Hematopoietic multipotent progenitor cell treated with erythropoietin and hydrocortisone succinate and interleukin-3 and kit ligand, for 15 days (in vitro differentiated cells): ENCODE data around the gene GDF7.
A peak's percentile ranks its signal among the peaks of the same experiment; 100 is the strongest.

Experiments
- DNase-seq: peaks from one replicate; pipeline ENCODE4 v3.0.0-alpha.2; 2015; ENCODE audit warnings: low spot score

GDF7 gene

DNA sequence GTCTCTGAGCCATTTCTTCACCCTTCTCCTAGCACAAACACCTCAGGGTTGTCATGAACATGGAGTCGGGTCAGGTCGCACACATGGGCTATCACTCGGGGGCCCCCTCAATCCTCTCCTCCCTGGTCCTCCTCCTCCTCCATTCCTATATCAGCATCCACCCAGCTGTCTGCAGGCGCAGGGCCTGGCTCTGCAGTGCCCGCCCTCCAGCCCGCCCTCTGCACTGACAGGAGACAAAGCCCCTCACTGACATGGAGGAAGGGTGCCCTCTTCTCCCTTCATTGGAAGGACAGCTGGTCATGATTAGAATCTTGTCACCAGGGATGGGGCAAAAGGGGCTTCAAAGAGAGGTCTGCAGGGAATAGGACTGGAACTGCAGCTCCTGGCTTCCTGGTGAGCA is 37.8 kb upstream of the GDF7 start:
- DNase-seq, result no peak

DNA sequence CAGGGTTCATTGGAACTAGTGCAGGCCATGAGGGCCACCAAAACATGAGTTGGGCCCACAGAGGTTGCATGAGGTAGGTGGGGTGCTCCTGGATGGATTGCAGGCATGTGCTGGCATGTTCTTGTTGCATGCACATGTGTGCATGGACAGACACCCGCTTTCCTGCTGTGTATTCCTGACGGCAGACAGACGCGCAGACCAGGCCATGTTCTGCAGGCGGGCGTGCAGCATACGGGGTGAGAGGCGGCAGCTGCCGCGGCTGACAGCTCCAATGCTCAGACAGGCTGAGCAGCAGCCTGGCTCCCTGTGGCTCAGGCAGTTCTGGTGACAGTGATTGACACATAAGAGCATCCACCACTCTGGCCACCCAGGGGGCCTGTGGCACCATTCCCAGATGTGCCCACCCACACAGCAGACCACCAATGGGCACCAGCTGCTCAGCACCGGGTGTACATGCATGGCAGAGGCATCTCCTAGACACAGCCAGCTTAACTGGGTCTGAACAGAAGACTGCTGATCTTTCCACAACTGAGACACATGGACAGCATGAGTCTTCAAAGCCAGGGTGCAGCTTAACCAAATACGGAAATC is 37.3 kb upstream of the GDF7 start:
- no peak for DNase-seq

DNA sequence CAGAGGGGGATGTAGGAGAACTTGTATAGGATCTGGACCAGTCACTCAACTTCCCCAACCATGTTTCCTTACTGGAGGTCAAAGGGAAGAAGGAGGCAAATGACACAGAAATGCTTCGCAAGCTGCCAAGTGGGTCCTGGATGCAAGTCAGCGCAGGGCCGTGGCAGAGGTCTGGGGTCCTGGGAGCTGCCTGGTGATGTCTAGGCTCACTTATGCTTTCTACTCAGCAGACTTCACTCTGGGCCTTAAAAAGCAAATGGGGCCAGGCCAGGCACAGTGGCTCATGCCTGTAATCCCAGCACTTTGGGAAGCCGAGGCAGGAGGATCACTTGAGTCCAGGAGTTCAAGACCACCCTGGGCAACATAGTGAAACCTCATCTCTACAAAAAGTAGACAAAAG is 36.0 kb upstream of the GDF7 start:
- no peak for DNase-seq

DNA sequence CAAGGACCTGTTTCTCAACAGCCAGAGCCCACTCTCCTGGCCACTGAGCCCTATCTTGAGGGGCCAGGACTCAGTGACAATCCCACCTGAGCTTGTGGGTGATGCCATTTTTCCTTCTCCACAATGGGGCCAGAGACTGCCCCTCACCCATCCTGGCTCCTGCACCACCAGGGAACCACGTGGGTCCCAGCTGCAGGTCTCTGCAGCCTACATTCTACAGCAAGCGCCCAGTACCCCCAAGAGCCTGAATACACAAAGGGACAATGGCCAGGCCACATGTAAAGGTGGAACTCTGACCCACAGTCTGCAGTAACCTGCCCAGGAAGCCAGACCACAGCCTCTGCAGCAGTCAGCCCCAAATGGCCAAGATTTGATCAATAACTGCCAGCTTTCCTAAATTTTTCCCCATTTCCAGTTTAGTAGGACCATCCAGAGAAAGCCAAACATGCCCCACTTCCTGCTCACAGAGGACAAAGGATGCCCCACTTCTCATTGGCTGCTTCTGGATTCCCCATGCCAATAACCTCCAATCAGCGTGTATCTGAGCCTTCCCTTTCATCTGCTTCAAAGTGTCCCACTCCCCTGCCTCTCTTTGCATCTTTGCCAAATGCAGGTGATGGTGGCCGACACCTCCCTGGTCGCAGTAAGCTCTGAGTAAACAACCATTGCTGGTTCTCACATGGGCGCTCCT is 35.2 kb upstream of the GDF7 start:
- no peak for DNase-seq

DNA sequence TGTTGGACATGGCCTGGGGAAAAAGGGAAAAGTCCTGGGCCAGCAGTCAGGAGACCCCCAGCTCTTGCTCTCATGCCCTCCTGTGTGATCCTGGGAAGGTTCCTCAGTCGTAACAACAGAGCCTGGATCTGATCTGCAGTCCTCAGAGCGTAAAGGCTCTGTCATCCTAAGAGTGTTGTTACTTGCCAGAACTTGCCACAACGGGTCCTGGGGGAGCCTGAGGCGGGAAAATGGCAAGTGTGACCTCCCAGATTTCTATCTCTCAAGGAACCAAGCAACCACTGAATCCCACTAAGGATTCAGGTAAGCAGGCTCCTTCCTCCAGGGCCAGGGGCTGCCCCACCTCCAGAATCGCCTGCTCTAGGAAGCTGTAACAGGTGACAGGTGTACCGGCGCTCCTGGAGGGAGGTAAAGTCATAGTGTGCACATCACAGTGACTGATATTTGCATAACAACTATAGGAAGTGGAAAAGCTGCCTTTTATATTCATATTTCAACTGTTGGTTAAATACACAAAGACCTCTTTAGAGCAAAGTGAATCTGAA is 34.4 kb upstream of the GDF7 start:
- DNase-seq, result no peak

DNA sequence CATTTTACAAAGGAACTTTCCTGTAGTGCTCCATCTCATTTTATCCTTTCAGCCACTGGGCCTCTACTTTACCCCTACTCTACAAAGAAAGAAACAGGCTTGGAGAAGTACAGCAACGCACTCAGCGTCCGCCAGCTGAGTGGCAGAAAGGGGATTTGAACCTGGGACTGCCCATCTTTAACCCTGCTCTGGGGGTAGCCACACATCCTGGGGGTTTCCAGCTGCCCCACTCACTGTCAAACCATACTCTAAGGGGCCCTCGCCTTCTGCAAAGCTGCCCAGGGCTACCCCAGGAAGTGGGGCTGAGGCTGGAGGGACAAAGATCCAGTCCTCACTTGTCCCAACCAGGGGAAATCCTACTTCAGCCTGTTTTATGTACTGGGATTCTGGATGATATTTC is 33.9 kb upstream of the GDF7 start:
- DNase-seq, result no peak

DNA sequence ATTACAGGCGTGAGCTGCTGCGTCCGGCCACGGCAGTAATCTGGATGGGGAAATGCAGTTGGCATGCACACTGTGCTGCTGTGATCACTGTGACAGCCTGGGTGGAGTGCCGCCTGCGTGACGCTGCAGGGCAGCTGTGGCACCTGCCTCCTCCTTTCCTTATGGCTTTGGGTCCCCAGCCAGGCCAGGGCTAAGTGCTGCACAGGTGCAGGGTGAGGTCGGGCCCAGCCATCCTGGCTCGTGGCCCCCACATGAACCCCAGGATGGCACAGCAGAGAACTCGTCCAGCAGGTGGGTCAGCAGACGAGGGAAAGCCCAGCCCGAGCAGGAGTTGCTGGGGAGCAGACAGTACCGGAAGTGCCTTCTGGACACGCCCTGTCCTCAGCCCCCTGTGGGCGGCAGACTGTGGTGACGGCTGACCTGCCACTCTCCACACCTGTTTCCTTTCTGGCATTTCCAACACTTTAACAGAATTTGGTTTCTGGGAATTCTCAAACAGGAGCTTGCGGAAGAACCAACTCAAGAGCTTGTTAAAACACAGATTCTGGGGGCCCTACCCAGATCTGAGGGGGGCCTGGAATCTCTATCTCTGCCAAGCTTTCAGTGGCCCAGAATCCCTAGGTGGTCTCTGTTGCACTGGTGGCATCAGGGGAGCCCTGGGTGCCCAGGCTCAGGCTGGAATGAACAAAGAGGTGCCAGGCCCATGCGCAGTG is 33.0 kb upstream of the GDF7 start:
- DNase-seq, result no peak

DNA sequence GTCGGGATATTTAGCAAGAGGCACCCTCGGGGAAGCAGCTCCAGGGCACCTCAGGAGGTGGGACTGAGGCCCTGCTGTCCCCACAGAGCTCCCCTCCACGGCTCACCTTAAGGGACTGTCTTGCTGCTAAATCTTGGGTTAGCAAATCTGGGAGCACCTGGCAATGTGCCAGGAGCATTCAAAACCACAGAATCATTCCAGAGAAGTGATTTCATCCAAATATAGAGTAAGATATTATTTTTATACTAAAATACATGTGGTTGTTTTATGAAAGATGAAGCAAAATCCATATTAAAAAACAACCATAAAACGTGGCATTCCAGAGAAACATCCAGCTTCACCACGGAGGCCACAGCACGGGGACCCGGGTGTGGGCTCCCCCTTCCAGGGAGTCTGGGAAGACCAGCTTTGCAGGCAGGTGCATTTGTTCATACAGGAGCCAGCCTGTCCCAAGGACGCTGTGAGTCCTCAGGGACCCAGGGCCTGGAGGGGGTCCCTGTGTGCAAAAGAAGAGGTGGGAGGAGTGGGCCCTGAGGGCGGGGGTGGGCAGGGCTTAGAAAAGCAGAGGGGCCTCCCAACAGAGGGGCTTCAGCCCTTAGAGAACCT is 32.3 kb upstream of the GDF7 start:
- DNase-seq, result no peak

DNA sequence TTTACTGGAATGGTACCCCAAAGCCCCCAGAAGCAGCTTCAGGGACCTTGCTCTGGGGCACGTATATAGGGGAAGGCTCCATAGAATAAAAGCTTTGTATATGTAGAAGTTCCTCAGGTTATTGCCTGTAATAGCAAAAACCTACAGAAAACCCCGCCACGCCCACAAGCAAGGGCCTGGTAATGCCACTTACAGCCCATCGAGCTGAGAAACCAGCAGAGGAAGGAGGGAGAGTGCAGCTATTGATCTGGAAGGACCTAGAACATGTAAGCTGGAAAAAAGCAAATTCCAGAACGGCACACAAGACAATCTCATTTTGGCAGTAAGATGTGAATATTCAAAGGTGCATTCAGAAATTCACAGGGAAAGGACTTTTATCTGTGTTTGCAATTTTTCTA is 31.8 kb upstream of the GDF7 start:
- DNase-seq, result no peak

DNA sequence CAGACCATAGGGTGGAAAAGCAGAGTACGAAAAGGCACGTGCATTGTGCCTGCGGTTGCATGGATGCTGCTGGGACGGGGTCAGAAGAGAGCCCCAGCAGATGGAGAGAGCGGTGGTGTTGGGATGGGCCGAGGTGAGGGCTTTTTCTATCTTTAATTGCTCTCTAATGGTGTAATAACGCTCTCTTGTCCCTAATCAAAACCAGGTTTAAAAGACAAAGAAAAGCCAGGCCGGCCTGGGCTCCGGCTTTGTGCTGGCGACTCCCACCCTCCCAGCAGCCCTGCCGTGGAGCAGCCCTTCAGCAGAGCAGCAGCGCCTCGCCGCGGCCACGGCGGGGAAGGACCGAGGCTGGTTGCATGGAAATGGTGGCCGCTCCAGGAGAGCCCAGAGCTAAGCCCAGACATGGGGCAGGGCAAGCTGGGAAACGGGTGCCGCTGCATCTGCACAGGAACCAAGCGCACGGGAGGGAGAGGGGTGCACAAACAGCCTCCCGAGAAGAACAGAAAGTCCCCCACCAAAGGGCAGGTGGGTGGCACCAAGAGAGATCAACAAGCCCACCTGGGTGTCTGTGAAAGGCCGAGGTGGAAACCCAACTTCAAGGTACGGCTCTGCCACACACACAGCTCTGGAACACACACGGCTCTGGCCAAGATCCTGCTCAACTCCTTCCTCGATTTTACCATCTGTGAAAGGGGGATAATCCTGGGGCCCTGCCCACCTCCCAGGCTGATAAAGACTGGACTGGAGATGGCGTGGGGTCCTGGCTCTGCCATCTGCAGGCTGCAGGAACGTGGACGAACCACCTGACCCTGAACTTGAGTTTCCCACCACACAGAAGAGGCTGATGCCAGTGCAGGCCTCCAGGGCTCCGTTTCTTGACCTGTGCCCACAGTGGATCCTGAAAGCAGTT is 31.0 kb upstream of the GDF7 start:
- DNase-seq, result peak; percentile 45

DNA sequence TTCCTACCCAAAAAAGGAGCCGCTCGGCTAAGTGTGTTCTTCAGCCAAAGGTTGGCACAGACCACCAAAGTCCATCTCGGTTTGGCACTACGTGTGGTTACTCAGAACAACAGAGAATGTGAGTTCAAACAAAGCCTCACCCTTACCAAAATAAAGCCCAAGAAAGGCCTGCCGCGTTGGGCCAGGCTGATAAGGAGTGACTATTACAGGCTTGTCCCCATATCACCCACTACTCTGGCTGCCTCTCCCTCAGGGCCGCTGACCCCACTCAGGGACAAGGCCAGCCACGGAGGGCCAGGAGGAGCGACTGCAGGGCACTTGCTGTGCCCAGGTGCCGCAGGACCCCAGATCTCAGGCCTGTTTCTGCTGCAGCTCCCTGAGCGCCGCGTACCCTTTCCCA is 29.8 kb upstream of the GDF7 start:
- no peak for DNase-seq

DNA sequence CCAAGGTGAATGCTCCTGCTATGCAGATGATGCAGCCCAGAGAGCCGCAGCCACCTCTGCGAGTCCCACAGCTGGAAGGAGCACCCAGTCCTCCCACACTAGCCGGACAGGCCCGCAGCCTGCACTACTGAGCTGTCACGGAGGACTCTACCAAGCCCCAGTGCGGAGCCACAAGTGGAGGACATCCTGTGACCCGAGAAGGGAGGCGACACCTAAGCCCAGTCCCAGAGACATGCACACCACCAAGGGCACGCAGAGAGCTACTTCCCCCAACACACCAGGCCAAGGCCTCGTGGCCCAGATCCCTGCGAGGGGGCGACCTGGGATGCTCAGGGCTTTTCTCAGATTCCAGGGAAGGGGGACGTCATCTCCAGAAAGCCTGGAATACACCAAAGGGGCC is 28.9 kb upstream of the GDF7 start:
- no peak for DNase-seq

DNA sequence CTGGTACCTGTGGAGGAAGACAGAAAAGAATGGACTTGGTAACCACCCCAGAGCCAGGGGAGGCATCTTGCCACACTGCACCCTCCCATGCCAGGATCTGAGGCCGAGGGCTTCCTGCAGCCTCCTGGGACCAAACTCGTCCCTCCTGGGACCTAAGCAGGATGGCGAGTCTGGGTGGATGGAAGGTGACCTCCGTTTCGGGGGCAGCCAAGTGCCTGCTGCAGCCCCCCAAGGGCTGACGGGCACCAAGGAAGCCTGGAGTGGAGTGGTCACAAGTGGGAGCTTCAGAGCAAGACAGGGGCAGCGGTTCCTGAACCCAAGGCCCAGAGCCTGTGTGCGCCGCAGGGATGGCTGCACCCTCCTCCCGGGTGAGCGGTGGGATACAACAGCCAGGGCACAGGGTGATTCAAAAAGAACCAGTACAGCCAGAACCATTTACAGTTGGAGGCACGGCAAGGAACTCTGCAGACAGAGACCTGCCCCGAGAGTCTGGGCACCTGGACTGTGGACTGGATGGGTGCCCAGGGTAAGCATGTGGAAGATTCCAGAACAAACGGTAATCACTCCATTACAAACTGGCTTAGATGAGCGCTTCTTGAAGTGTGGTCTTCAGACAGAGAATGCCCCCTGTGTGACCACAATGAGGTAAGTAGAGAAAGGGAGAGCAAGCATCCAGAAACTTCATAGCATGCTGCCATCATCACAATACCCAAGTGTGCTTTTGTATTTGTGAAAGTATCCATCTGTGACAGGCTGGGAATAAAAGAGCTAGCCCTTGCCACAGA is 28.1 kb upstream of the GDF7 start:
- DNase-seq, result no peak

DNA sequence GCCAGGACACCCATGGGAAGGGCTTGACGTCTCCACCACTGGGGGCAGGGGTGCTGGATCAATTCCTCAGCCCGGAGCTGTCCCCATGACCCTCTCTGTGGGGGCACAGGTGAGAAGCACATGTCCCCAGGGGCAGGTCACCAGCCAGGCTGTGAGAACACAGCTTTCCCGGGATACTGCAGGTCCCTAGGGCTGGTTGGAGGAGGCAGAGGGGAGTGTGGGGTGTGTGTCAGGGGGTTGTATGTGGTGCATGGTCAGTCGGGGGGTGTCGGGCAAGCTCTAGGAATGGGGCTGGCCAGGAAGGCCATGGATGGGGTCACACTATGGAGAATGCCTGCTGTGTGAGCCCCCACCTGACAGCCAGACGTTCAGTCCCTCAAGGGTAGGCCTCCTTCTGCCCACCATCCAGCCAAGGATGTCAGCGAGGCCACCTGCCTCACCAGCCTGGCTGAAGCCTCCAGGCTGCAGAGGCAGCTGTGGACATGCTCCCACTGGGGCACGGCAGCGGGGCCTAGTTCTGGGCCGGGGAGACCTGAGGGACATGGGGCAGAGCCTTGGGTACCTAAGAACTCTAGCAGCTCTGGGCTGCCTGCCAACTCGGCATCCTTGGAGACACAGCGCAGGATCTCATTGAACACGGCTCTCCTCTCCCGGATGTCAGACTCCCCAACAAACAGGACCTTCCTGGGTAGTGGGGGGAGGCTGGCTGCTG is 26.4 kb upstream of the GDF7 start:
- DNase-seq, result no peak

DNA sequence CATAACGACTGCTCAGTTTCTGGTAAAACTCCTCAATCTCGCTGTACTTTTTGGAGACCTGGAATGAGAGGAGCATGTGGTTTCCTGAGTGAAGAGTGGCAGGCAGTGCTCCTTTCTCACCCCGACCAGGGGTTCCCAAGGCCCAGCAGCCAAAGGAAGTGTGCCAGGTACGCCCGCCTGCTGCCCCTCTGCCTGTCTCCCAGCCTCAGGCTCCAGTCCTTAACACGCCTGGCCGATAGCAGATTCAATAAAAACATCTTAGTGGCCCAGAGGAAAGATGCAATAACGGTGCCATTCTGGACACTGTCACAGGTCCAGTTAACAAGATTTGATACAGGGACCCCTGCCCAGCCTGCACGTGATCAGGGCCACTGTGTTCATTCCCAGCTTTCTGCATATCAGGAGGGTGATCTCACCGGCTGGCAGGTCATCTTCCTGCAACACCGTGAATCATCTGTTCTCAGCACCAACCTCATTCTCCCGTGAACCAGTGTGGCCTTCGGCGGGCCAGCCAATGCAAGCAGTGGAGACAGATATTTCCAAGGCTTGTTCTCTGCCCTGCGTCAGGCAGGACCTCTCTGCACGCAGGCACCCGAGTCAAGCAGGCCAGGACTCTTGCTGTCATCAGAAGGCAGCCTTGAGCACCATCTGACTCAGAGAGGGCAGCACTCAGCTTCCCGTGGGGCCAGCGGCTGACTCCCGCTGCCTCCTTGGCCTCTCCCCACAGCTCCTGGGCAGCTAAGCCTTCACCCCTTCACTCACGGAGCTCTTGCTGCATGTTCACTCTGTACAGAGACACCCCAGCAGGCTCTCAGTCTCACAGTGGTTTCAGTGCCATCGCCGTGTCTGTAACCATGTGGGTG is 25.6 kb upstream of the GDF7 start:
- DNase-seq, result no peak

DNA sequence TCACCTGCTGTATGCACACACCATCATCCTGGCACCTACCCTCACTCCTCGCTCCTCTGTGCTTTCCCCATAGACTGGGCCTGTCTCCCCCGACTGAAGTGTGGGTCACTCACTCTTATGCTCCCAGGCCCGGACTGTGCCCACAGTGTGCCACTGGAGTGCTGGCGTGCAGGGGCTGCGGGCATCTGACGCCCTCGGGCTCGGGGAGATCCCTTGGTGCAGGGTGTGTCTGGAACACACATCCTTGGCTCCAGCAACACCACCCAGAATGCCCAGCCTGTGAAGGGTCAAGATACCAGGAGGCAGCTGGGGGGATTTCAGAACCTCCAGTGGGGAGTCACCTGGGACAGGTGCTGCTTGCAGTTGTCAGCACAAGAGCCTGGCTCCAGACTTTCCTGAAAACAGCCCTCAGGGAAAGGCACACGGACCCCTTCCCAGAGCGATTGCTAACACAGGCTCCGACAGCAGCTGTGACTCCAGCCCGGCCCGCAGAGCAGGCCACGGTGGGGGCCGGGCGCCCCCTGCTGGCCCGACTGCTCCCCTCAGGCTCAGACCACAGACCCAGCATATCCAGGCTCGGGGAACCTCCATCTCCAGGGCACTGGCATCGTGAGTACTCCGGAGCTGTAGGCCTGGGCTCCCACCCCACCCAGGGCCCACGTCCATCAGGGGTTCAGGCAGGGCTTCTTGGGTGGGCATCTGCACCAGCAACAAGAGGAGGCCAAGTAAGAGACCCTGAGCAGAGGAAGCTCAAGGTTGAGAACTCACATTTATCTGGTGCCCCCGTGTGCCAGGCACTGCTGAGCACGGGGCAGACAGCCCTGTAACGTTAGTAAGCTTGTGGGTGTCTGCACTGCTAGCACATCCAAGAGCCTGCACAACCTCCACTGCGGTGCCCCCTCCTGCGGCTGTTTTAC is 24.6 kb upstream of the GDF7 start:
- peak; percentile 74 for DNase-seq

DNA sequence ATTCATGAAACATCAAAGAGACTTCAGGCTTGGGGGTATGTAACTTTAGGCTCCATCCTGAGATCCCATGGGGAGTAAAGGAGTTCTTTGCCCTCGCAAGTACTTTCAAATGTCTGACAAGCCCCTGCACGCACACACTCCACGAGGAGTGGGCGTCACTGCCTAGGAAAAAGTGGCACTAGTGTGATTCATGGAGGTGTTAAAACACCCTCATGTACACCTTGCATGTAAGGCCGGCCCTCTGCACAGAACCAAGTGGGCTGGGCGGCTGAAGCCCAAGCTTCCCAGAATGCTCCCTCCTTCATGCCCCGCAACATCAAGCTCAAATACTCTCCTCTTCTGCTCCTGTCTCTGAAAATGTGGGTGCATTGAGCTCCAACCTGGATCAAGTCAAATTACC is 23.9 kb upstream of the GDF7 start:
- no peak for DNase-seq

DNA sequence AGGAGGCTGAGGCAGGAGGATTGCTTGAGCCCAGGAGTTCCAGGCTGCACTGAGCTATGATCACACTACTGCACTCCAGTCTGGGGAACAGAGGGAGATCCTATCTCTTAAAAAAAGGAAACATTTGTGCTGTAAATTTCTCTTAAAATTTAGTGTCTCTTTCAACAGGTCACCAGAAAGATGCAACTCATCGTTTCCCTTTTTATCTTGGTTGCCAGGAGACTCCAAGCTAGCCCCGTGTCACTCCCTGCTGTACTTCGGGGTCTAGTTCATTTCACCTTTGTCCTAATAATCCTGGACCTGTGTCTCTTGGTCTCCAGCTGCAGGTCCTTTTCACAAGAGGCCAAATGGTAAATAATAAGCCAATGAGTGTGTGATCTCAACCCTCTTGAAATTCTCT is 23.1 kb upstream of the GDF7 start:
- DNase-seq, result no peak
